Suprapubic skin (tissue), 3 donors: ENCODE results near the gene COX10.

Experiments used
- POLR2A ChIP-seq, 2 donors: fragments of 450-650 bp; IDR thresholded peaks; one replicate each; pipeline ENCODE4 v1.6.1; 2017; ENCODE audit warnings: antibody characterized with exemption in 2 of 2, mild to moderate bottlenecking in 2 of 2, moderate library complexity in 2 of 2
- TF ChIP-seq, protein P1 (sequence below), 2 donors: fragments of 200-600 bp in 1 of 2; fragments of 450-650 bp in 1 of 2; sonication (generic) in 1 of 2; IDR thresholded peaks; one replicate each; pipeline ENCODE4 v1.5.1; 2016 to 2019; ENCODE audit warnings: antibody characterized with exemption in 2 of 2, mild to moderate bottlenecking in 1 of 2, moderate library complexity in 1 of 2

DNA sequence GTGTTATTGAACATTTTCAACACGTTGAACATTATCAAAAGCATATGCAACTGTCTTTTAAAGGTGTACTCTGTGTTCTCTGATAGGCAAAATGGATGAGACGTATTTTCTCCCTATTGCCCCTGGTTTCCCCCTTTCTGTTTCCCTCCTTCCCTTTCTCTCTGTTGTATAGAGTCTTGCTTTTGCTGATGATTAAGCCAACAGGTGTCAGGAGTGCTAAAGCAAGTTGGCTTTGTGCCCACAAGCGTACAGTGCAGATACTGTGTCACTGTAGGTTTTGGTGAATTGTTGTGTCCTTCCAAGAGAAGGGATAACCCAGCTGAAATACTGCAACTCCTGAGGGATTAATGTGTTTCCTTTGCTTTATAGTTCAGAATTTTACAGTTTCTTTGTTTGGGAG, 74.4 kb downstream of the COX10 start:
- TF ChIP-seq, protein P1, sequence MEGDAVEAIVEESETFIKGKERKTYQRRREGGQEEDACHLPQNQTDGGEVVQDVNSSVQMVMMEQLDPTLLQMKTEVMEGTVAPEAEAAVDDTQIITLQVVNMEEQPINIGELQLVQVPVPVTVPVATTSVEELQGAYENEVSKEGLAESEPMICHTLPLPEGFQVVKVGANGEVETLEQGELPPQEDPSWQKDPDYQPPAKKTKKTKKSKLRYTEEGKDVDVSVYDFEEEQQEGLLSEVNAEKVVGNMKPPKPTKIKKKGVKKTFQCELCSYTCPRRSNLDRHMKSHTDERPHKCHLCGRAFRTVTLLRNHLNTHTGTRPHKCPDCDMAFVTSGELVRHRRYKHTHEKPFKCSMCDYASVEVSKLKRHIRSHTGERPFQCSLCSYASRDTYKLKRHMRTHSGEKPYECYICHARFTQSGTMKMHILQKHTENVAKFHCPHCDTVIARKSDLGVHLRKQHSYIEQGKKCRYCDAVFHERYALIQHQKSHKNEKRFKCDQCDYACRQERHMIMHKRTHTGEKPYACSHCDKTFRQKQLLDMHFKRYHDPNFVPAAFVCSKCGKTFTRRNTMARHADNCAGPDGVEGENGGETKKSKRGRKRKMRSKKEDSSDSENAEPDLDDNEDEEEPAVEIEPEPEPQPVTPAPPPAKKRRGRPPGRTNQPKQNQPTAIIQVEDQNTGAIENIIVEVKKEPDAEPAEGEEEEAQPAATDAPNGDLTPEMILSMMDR (IDR thresholded peaks at IDR 0.05): no peak
- TF ChIP-seq POLR2A (IDR thresholded peaks at IDR 0.05): no peak
